HUES64 (cell line): Measurements from ENCODE around the gene CCPG1.

Experiments used
- H3K27ac ChIP-seq: 2 replicates; pipeline ENCODE4 v1.7.0; 2013; ENCODE audit warnings: low read depth, low read length, inconsistent platforms
- H3K27me3 ChIP-seq: 2 replicates; pipeline ENCODE4 v1.6.1; 2013; ENCODE audit warnings: mild to moderate bottlenecking, low read length; ENCODE audit not compliant: insufficient read depth
- H3K36me3 ChIP-seq: 2 replicates; pipeline ENCODE4 v1.6.1; 2013; ENCODE audit warnings: mild to moderate bottlenecking, low read length; ENCODE audit not compliant: insufficient read depth
- H3K4me1 ChIP-seq: 2 replicates; pipeline ENCODE4 v1.6.1; 2013; ENCODE audit warnings: mild to moderate bottlenecking, low read length, moderate library complexity; ENCODE audit not compliant: insufficient read depth
- H3K4me3 ChIP-seq: 2 replicates; pipeline ENCODE4 v1.5.1; 2013; ENCODE audit warnings: mild to moderate bottlenecking, low read length, moderate library complexity
- H3K9ac ChIP-seq: 2 replicates; pipeline ENCODE4 v1.6.1; 2013; ENCODE audit warnings: mild to moderate bottlenecking, low read depth, low read length
- H3K9me3 ChIP-seq: 2 replicates; pipeline ENCODE4 v1.6.1; 2013; ENCODE audit warnings: low read depth, low read length; ENCODE audit not compliant: insufficient read depth
- WGBS: fragments of 150-250, 120-280 bp; methylation state at CpG from one replicate; pipeline ENCODE4 v1.1.7; 2013; ENCODE audit warnings: missing lambda C conversion rate; 5-methylcytosine and 5-hydroxymethylcytosine counted together

The CCPG1 gene

DNA sequence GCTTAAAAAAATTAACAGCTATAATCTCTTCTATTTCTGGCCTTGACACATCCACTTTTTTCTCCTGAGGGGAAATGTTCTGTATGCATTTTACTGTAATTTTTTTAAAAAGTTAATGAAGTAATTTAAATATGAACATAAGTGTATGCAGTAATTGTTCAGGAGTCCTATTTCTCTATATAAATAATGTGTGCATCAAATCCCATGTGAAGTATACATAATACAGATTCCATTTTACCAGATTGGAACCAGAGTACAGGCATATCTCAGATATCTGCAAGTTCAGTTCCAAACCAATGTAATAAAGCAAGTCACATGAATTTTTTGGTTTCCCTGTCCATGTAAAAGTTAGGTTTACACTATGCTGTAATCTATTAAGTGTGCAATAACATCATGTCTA is 26.6 kb downstream of the CCPG1 start:
- Histone ChIP-seq H3K27ac (no peak overlapping the region), H3K9ac (no peak overlapping the region), H3K36me3 (no peaks in the 10 kb centered on the region), H3K27me3 (no peaks in the 10 kb centered on the region), H3K4me3 (no peak overlapping the region), H3K4me1 (no peaks in the 10 kb centered on the region), H3K9me3 (no peaks in the 10 kb centered on the region)

DNA sequence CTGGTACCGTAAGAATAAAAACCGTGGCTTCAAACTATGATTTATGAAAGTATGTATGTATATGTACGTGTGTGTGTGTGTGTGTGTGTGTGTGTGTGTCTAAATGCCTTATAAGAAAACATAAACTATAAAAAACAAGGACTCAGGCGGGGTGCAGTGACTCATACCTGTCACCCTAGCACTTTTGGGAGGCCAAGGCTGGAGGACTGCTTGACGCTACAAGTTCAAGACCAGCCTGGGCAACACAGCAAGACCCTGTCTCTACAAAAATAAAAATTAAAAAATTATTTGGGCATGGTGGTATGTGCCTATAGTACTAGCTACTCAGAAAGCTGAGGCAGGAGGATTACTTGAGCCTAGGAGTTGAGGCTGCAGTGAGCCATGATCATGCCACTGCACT is 29.1 kb downstream of the CCPG1 start:
- H3K9me3 ChIP-seq = no peaks in the 10 kb centered on the region
- H3K9ac ChIP-seq = no peak overlapping the region
- no peak overlapping the region for H3K27ac ChIP-seq
- 98% methylated on average over 5 of the region's 5 CpGs for WGBS
- H3K4me3 ChIP-seq = no peak overlapping the region
- no peaks in the 10 kb centered on the region for H3K4me1 ChIP-seq
- 0 out of 2 replicates have a peak, but pooled peaks cover 6% of the 10 kb centered on the region for H3K36me3 ChIP-seq
- no peaks in the 10 kb centered on the region for H3K27me3 ChIP-seq

DNA sequence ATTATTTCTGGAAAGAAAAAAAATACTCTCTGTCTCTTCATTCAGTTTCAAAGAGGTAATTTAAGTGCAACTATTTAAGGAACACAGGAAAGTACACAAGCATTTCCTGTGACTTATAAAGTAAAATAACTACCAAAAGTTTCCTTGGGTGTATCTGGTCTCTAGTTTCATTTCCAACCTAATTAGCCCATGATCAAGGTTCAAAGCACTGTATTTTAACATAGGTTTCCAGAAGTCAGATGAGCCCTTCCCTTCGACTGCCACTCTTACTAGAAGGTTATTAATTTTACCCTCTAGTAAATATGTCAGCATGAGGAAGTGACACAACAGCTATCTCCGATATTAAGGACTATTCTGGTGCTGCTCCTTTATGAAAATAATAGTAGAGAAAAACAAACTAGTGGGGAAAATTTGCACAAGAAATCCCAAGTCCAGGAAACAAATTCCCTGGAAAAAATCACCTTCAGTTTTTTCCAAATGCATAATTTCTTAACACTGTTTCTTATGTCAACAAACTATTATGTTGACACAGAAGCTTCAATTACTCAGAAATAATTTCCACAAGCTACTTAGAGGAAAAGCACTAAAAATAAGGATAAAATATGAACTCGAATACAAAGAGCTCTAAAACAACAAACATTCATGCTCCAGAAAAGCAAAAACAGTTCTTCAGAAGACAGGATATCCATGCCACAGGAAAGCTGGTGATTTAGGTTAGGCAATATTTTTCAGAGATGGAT is 35.3 kb downstream of the CCPG1 start:
- no peaks in the 10 kb centered on the region for H3K27me3 ChIP-seq
- no peak overlapping the region for H3K27ac ChIP-seq
- no peak overlapping the region for H3K4me3 ChIP-seq
- no peak overlapping the region for H3K9ac ChIP-seq
- H3K36me3 ChIP-seq = peaks cover 13% of the 10 kb centered on the region
- H3K9me3 ChIP-seq = no peaks in the 10 kb centered on the region
- 93% methylated on average over 2 of the region's 3 CpGs for WGBS
- H3K4me1 ChIP-seq = no peaks in the 10 kb centered on the region

DNA sequence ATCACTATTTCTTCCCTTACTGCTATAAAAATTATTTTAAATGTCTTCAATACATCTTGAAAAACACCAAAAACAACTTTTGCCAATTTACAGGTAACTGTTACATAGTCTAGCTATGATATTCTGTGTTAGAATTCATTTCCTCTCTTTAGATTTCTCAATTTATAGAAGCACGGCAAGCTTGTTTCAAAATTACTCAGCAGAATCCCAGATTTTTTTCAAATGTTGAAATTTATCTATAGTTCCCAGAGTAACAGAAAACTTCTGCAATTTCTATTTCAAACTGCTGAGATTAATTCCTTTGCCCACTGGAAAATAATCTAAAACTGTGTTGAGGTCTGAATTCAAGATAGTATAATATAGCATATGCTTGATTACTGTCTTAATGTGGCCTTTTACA is 41.2 kb downstream of the CCPG1 start:
- Histone ChIP-seq H3K4me3 (no peak overlapping the region), H3K27me3 (no peaks in the 10 kb centered on the region), H3K9ac (no peak overlapping the region), H3K4me1 (no peaks in the 10 kb centered on the region), H3K9me3 (no peaks in the 10 kb centered on the region), H3K36me3 (peaks cover 7% of the 10 kb centered on the region), H3K27ac (no peak overlapping the region)
- WGBS = 89% methylated on average over 1 of the region's 1 CpG

- no peak overlapping the region for H3K27ac ChIP-seq
- no peaks in the 10 kb centered on the region for H3K9me3 ChIP-seq
- H3K9ac ChIP-seq = no peak overlapping the region
- H3K4me1 ChIP-seq = peaks cover 15% of the 10 kb centered on the region
- no peaks in the 10 kb centered on the region for H3K27me3 ChIP-seq
- no peaks in the 10 kb centered on the region for H3K36me3 ChIP-seq
- H3K4me3 ChIP-seq = no peak overlapping the region
- WGBS = 98% methylated on average over 2 of the region's 2 CpGs
These were observed 45.5 kb downstream of the CCPG1 start for GRCh38 chr15:55362641-55363040.

DNA sequence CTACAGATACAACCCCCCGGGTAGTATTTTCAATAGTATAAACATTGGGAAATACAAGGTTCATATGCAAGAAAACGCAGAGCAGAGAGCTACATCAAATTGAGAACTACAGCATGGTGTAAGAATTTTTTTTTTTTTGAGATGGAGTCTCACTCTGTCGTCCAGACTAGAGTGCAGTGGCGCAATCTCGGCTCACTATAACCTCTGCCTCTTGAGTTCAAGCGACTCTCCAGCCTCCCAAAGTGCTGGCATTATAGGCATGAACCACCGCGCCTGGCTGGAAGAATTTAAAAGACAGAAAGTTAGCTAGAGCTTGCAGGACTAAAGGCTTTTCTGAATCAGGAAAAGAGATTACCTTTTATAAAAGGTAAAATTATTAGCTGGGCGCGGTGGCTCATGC is 47.1 kb downstream of the CCPG1 start:
- Histone ChIP-seq H3K4me1 (peaks cover 15% of the 10 kb centered on the region), H3K36me3 (no peaks in the 10 kb centered on the region; the same call in 1 of the 2 replicates), H3K9me3 (no peaks in the 10 kb centered on the region), H3K27ac (no peak overlapping the region), H3K4me3 (no peak overlapping the region), H3K27me3 (no peaks in the 10 kb centered on the region), H3K9ac (no peak overlapping the region)
- WGBS = 95% methylated on average over 10 of the region's 10 CpGs

DNA sequence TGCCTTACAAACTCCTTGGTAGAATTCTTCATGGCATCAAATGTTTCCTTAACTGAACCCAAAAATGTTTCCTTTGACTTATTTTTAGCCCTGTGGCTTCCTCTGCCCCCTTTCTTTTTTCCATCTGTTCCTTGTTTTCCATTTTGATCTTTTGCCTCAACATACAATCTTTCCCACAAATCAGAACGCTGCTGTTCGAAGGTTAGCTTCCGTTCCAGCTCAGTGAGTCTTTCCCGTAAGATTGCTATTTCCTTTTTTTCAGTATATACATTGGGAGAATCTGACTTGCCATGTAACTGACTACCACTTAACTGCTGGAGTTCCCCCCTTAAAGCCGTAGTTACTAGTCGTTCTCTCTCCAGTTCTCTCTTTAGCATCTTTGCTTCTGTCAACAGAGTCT is 47.9 kb downstream of the CCPG1 start:
- Histone ChIP-seq H3K4me3 (no peak overlapping the region), H3K27ac (no peak overlapping the region), H3K9ac (no peak overlapping the region), H3K9me3 (no peaks in the 10 kb centered on the region), H3K36me3 (no peaks in the 10 kb centered on the region; the same call in 1 of the 2 replicates), H3K4me1 (peaks cover 15% of the 10 kb centered on the region), H3K27me3 (no peaks in the 10 kb centered on the region)
- WGBS = 86% methylated on average over 6 of the region's 6 CpGs

GRCh38 chr15:55358471-55358870 is 49.7 kb downstream of the CCPG1 start:
- no peak overlapping the region for H3K4me3 ChIP-seq
- no peaks in the 10 kb centered on the region; the same call in 1 of the 2 replicates for H3K36me3 ChIP-seq
- no peak overlapping the region for H3K9ac ChIP-seq
- H3K27ac ChIP-seq = no peak overlapping the region
- peaks cover 17% of the 10 kb centered on the region for H3K4me1 ChIP-seq
- no peaks in the 10 kb centered on the region for H3K9me3 ChIP-seq
- H3K27me3 ChIP-seq = no peaks in the 10 kb centered on the region

DNA sequence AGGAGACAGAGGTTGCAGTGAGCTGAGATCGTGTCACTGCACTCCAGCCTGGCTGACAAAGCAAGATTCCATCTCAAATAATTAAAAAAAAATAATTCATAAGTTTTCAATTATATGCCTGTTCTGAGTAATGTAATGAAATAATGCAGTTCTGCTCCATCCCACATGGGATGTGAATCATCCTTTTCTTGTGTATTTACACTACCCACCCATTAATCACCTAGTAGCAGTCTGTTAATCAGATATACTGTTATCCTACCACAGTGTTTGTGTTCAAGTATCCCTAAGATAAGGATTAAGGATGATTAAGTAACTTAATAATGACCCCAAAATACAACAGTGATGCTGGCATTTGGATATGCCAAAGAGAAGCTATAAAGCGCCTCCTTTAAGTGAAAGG is 50.4 kb downstream of the CCPG1 start:
- peaks cover 22% of the 10 kb centered on the region for H3K4me1 ChIP-seq

DNA sequence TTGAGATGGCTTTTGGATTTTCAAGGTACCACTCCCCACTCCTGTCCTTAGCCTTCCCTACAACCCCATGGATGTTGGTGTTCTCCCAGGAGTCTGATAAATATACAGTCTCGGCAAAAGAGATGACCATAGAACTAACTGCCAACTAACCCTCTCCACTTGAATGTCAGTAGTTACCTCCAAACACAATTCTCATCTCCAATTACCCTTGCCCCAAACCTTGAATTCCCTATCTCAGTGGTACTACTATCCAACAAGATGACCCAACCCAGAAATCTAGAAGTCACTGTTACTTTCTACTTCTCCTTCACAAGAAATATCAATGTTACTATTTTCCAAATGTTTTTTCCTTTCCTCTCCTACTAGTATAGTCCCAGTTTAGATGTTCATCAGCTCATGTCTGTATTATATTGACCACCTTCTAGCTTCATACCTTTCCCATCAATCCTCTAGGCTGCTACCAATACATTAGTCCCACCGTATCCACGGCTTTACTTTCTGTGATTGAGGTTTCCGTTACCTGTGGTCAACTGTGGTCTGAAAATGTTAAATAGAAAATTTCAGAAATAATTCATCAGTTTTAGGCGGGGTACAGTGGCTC is 51.1 kb downstream of the CCPG1 start:
- Histone ChIP-seq H3K9ac (no peak overlapping the region), H3K9me3 (no peaks in the 10 kb centered on the region), H3K27me3 (no peaks in the 10 kb centered on the region), H3K36me3 (no peaks in the 10 kb centered on the region; the same call in 1 of the 2 replicates), H3K4me1 (peaks cover 28% of the 10 kb centered on the region), H3K4me3 (no peak overlapping the region), H3K27ac (no peak overlapping the region)
- 98% methylated on average over 5 of the region's 5 CpGs for WGBS

More for the DNA sequence above, 50.4 kb downstream of the CCPG1 start:
- Histone ChIP-seq H3K27ac (no peak overlapping the region), H3K9me3 (no peaks in the 10 kb centered on the region), H3K36me3 (no peaks in the 10 kb centered on the region; the same call in 1 of the 2 replicates), H3K9ac (no peak overlapping the region), H3K4me3 (no peak overlapping the region), H3K27me3 (no peaks in the 10 kb centered on the region)
- 92% methylated on average over 1 of the region's 2 CpGs for WGBS

DNA sequence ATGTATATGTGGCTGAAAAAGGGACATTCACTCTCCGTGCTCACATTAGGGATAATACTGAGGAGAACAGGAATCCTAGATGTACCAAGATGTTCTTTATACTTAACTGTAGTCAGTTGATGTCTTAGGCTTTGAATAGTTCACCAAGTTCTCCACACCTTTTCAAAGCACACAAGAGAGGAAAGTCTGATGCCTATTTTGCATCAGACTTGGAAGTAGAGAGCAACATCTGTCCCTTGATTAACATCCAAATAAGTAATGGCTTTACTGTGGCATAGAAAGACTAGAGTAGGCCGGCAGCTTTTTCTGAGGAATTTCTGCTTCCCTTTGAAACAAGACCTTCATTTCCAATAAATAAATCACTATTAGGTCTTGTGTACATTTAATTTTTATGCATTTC is 55.1 kb downstream of the CCPG1 start:
- 11% methylated on average over 1 of the region's 2 CpGs for WGBS
- Histone ChIP-seq H3K4me1 (peaks cover 20% of the 10 kb centered on the region), H3K9ac (no peak overlapping the region), H3K4me3 (no peak overlapping the region), H3K9me3 (no peaks in the 10 kb centered on the region), H3K27ac (no peak overlapping the region; the same call in 1 of the 2 replicates), H3K27me3 (no peaks in the 10 kb centered on the region), H3K36me3 (no peaks in the 10 kb centered on the region; the same call in 1 of the 2 replicates)
